ENCODE data around the gene TPI1. TPM values are rescaled to one million over a fixed set of nuclear protein-coding genes. Genes with fewer than 3 reads are reported as not detected.
"Not testable (repeated sequence)": the region's sequence is repeated elsewhere in the genome, so short reads cannot be mapped to it uniquely, and the experiment has no call there.

The TPI1 gene
- total RNA-seq, 1 donor from 2014 or later = 1,194 TPM

DNA sequence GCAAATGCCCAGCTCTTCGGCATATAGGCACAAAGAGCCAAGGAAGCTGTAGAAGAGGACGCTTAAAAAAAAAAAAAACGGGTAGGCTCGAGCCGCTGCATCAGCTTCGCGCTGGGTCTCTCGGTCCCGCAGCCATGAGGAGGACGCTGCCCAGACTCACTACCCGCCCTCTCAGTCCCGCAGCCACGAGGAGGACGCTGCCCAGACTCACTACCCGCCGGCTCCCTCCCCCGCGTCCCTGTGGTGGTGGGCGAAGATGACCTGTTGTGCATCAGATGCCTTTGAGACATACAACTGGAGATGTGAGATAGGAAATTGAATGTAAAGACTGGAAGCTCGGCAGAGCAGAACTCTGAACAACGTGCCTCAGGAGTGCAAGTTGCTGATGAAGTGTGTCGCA lies 17.2 kb downstream of the TPI1 start:
- TF ChIP-seq, protein P1, sequence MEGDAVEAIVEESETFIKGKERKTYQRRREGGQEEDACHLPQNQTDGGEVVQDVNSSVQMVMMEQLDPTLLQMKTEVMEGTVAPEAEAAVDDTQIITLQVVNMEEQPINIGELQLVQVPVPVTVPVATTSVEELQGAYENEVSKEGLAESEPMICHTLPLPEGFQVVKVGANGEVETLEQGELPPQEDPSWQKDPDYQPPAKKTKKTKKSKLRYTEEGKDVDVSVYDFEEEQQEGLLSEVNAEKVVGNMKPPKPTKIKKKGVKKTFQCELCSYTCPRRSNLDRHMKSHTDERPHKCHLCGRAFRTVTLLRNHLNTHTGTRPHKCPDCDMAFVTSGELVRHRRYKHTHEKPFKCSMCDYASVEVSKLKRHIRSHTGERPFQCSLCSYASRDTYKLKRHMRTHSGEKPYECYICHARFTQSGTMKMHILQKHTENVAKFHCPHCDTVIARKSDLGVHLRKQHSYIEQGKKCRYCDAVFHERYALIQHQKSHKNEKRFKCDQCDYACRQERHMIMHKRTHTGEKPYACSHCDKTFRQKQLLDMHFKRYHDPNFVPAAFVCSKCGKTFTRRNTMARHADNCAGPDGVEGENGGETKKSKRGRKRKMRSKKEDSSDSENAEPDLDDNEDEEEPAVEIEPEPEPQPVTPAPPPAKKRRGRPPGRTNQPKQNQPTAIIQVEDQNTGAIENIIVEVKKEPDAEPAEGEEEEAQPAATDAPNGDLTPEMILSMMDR (IDR thresholded peaks at IDR 0.05; ENCODE audit: insufficient read depth, low read length, severe bottlenecking) = no peak
- Histone ChIP-seq H3K27me3 (ENCODE audit: control insufficient read depth, insufficient read depth, low read length) (no peaks in the 10 kb centered on the region), H3K36me3 (ENCODE audit: control insufficient read depth, insufficient read depth, low read length) (no peaks in the 10 kb centered on the region), H3K4me3 (ENCODE audit: low read depth, low read length) (no peak overlapping the region)
- DNase-seq (ENCODE audit: low read depth) = no peak
- FAIRE-seq = no peak

DNA sequence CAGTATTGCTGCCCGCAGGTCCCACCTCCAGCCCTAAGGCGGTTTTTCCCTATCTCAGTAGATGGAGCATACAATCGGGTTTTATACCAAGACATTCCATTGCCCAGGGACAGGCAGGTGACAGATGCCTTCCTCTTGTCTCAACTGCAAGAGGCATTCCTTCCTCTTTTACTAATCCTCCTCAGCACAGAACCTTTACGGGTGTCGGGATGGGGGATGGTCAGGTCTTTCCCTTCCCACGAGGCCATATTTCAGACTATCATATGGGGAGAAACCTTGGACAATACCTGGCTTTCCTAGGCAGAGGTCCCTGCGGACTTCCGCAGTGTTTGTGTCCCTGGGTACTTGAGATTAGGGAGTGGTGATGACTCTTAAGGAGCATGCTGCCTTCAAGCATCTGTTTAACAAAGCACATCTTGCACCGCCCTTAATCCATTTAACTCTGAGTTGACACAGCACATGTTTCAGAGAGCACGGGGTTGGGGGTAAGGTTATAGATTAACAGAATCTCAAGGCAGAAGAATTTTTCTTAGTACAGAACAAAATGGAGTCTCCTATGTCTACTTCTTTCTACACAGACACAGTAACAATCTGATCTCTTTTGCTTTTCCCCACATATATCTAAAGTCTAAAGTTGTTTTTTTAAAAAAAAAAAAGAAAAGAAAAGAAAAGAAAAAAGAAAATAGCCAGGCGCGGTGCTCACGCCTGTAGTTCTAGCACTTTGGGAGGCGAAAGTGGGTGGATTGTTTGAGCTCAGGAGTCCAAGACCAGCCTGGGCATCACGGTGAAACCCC lies 19.1 kb downstream of the TPI1 start:
- H3K4me3 ChIP-seq (ENCODE audit: low read depth, low read length); H3K27me3 ChIP-seq (ENCODE audit: control insufficient read depth, insufficient read depth, low read length); H3K36me3 ChIP-seq (ENCODE audit: control insufficient read depth, insufficient read depth, low read length); FAIRE-seq; DNase-seq (ENCODE audit: low read depth): not testable (repeated sequence)

DNA sequence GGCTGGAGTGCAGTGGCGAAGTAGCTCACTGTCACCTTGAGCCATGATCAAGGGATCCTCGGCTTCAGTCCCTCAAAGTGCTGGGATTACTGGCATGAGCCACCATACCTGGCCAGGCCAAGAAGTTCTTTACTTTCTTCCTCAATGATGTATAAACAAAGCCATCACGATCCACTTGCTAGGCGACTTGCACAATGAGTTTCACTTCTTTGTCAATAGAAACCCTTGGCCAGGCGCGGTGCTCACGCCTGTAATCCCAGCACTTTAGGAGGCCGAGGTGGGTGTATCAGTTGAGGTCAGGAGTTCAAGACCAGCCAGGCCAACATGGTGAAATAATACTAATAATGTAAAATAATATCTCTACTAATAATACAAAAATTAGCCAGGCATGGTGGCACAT lies 20.1 kb downstream of the TPI1 start:
- FAIRE-seq = no peak
- Histone ChIP-seq H3K27me3 (ENCODE audit: control insufficient read depth, insufficient read depth, low read length) (no peaks in the 10 kb centered on the region), H3K4me3 (ENCODE audit: low read depth, low read length) (no peak overlapping the region)

DNA sequence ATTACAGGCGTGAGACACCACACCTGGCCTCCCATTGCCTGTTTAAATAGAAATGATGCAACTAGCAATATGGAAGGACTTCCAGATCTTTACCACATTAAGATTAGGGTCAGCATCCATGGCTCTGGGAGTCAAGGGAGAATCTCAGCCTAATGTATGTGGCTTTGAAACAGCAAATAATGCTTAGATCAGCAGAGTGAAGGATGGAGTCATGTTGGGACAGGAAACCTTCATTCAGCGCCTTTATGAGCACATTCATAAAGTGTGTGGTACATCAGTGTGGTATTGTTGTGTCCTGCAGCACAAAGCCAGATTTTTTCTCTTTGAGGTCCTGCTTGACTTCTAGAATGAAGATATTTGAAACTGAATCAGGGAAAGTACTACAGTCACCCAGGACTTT lies 21.0 kb downstream of the TPI1 start:
- FAIRE-seq = no peak
- TF ChIP-seq, protein P1 (IDR thresholded peaks at IDR 0.05; ENCODE audit: insufficient read depth, low read length, severe bottlenecking) = no peak
- Histone ChIP-seq H3K36me3 (ENCODE audit: control insufficient read depth, insufficient read depth, low read length) (no peaks in the 10 kb centered on the region), H3K4me3 (ENCODE audit: low read depth, low read length) (no peak overlapping the region), H3K27me3 (ENCODE audit: control insufficient read depth, insufficient read depth, low read length) (no peaks in the 10 kb centered on the region)
- DNase-seq (ENCODE audit: low read depth) = peak; percentile 52

More for the DNA sequence above, 20.1 kb downstream of the TPI1 start:
- TF ChIP-seq, protein P1 (IDR thresholded peaks at IDR 0.05; ENCODE audit: insufficient read depth, low read length, severe bottlenecking) = no peak
- H3K36me3 ChIP-seq (ENCODE audit: control insufficient read depth, insufficient read depth, low read length) = no peaks in the 10 kb centered on the region
- no peak for DNase-seq (ENCODE audit: low read depth)

DNA sequence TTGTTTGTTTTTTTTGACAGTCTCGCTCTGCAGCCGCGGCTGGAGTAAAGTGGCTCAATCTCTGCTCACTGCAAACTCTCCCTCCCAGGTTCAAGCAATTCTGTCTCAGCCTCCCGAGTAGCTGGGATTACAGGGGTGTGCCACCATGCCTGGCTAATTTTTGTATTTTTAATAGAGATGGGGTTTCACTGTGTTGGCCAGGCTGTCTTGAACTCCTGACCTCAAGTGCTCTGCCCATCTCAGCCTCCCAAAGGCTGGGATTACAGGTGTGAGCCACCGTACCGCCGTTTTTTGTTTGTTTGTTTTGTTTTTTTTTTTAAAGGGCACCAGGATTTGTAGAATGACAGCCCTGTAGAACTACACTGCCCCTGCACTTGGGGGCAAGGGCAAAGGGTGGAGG lies 21.5 kb downstream of the TPI1 start:
- not testable (repeated sequence) for FAIRE-seq; H3K4me3 ChIP-seq (ENCODE audit: low read depth, low read length); H3K27me3 ChIP-seq (ENCODE audit: control insufficient read depth, insufficient read depth, low read length); DNase-seq (ENCODE audit: low read depth); H3K36me3 ChIP-seq (ENCODE audit: control insufficient read depth, insufficient read depth, low read length)

DNA sequence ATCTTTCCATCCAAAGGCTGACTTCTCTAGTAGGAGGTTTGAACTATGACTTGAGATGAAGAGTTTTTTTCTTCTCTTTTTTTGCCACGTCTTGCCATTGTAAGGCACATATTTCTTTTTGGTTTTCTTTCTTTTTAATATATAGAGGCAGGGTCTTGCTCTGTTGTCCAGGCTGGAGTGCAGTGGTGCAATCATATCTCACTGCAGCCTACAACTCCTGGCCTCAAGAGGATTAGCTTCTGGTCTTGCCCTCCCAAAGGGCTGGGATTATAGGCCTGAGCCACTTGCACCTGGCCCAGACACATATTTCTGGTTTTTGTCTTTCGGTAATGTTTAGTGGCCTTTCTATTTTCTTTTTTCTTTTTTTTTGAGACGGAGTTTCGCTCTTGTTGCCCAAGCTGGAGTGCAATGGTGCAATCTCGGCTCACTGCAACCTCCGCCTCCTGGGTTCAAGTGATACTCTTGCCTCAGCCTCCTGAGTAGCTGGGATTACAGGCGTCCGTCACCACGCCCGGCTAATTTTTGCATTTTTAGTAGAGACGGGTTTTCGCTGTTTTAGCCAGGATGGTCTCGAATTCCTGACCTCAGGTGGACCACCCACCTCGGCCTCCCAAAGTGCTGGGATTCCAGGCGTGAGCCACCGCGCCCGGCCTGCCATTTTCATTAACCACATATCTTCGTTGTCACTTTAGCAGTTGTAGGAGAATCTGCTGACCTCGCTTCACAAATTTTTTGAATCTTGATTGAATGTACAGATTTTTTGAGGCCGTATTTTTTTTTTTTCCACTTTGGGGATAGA lies 22.6 kb downstream of the TPI1 start:
- not testable (repeated sequence) for FAIRE-seq; DNase-seq (ENCODE audit: low read depth); H3K27me3 ChIP-seq (ENCODE audit: control insufficient read depth, insufficient read depth, low read length); H3K4me3 ChIP-seq (ENCODE audit: low read depth, low read length); H3K36me3 ChIP-seq (ENCODE audit: control insufficient read depth, insufficient read depth, low read length)

DNA sequence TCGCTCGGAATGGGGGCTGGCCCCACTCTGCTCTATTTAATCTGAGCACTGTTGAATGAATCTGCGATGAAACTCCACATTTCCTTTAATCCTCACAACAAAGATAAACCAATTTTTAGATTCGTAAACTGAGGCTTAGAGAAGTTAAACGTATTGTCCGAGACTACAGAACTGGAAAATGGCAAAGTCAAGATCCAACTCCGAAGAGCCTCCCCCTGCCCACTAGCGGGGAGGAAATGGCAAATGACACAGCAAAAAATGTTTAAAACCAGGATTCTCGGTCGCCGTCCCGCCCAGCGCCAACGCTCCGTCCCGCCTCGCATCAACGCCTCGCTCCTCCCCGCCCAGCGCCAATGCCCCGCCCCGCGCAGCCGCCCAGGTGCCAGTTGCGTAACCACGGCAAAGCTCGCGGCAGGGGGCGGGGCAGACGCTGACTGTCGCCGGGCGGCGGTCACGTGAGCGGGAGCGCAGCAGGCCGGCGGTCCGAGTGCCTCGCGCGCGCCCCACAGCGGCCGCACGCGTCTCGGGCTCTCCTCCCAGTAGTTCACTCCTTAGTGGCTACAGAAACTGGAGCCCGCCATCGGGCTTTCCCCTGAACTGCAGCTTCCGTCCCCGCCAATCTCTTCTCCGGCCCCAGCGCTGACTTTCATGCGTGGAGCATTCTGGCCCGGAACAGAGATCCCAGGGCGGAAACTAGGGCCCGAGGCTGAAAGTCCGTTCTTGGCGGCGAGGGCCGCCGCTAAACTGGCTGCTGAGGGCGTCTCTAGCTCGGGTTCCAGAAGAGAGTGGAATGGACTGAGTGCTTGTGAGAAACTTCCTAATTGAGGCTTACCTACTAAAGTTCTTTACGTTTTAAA lies 23.7 kb downstream of the TPI1 start:
- peak; percentile 79 for DNase-seq (ENCODE audit: low read depth)

More for the DNA sequence above, 23.7 kb downstream of the TPI1 start:
- TF ChIP-seq, protein P1 (IDR thresholded peaks at IDR 0.05; ENCODE audit: insufficient read depth, low read length, severe bottlenecking) = peak; percentile 75
- peak overlapping the region; percentile 47 for H3K4me3 ChIP-seq (ENCODE audit: low read depth, low read length)
- no peaks in the 10 kb centered on the region for H3K27me3 ChIP-seq (ENCODE audit: control insufficient read depth, insufficient read depth, low read length)
- no peak for FAIRE-seq
- H3K36me3 ChIP-seq (ENCODE audit: control insufficient read depth, insufficient read depth, low read length) = no peaks in the 10 kb centered on the region
